ENCODE results near the gene ABHD11.

Gene ABHD11

DNA sequence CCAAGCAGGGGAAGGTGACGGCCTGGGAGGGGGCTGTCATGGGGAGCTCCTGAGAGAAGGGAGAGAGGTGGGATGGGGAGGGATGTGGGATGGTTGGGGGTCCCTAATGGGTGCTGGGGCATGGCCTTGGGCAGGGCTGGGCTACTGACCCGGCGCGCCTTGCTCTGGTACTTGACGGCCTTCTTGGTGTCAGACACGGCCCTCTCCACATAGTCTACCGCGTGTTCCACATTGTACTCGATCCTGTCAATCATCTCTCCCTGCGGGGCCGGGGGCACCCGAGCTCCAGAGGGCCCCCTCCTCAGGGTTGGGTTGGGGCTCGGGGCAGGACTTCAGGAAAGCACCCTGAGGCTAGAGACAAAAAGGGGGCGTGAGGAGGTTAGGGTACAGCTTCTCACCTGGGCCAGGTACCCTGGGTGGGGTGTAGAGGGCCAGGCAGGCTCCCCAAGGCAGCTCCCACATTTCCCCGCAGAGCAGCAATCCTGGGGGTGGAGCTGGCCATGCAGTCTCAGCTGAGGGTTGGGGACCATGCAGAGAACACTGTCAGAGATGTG lies 37.9 kb downstream of the ABHD11 start:
- peaks cover 48% of the 10 kb centered on the region for H3K36me3 ChIP-seq
- no peak overlapping the region for H3K4me3 ChIP-seq (ENCODE audit: low read depth in 1 of 2, low read length in 1 of 2)
- H3K27me3 ChIP-seq, result peaks cover 43% of the 10 kb centered on the region
- TF ChIP-seq, protein P1, sequence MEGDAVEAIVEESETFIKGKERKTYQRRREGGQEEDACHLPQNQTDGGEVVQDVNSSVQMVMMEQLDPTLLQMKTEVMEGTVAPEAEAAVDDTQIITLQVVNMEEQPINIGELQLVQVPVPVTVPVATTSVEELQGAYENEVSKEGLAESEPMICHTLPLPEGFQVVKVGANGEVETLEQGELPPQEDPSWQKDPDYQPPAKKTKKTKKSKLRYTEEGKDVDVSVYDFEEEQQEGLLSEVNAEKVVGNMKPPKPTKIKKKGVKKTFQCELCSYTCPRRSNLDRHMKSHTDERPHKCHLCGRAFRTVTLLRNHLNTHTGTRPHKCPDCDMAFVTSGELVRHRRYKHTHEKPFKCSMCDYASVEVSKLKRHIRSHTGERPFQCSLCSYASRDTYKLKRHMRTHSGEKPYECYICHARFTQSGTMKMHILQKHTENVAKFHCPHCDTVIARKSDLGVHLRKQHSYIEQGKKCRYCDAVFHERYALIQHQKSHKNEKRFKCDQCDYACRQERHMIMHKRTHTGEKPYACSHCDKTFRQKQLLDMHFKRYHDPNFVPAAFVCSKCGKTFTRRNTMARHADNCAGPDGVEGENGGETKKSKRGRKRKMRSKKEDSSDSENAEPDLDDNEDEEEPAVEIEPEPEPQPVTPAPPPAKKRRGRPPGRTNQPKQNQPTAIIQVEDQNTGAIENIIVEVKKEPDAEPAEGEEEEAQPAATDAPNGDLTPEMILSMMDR (IDR thresholded peaks at IDR 0.05), result no peak
- H3K9me3 ChIP-seq, result no peaks in the 10 kb centered on the region
- no peak overlapping the region for H3K27ac ChIP-seq
- H3K4me1 ChIP-seq (ENCODE audit: control insufficient read depth in 1 of 2, insufficient read depth in 1 of 2, low read depth in 1 of 2, low read length in 1 of 2), result peaks cover 3 to 9% of the 10 kb centered on the region in 2 experiments

DNA sequence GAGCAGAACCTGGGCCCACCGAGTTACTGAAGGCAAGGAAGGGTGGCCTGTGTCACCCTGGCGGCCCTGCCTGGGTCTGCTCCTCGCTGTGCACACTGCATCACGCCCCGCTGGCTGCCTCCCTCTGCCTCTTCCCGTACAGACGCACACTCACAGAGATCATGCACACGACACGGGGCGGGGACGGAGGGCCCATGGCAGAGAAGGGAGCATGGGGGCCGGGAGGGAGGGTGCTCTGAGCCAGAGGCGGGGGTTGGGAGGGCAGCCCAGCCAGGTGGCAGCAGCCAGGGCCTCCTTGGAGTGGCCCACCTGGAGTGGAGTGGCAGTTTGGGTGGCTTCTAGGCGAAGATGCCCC lies 38.6 kb downstream of the ABHD11 start:
- Histone ChIP-seq H3K27ac (no peak overlapping the region), H3K9me3 (no peaks in the 10 kb centered on the region), H3K36me3 (peaks cover 53% of the 10 kb centered on the region), H3K27me3 (peaks cover 37% of the 10 kb centered on the region), H3K4me1 (ENCODE audit: control insufficient read depth in 1 of 2, insufficient read depth in 1 of 2, low read depth in 1 of 2, low read length in 1 of 2) (peaks cover 3 to 9% of the 10 kb centered on the region in 2 experiments), H3K4me3 (ENCODE audit: low read depth in 1 of 2, low read length in 1 of 2) (no peak overlapping the region)
- TF ChIP-seq, protein P1 (IDR thresholded peaks at IDR 0.05), result no peak

DNA sequence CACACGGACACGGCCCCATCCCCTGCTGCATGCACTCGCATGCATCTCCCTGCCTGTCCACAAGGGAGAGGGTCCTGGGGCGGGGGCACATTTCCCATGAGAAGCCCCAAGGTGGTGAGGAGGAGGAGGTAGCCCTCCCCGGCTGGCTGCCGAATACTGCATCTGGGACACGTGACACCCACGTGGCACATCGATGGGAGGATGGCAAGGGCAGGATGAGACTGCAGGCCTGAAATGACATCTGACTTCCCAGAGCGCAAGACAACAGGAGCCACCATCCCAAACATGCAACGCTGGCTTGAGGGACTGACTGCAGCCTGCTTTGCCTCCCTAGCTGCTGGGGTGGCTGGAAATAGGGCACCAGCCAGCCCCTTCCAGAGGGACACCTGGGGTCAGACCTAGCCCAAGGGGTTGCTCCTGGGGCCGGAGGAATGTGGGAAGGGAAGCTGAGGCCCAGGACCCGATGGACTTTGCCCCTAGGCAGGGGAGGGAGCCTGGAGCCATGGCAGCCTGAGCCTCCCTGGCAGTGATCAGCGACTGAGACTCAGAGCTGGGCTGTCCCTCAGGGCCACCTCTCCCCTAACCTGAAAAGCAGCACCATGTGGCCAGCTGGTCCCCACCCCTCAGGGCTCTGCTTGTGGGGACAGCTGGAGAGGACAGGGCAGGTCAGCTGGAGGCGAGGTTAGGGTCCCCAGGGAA lies 39.1 kb downstream of the ABHD11 start:
- H3K27ac ChIP-seq, result no peak overlapping the region
- H3K27me3 ChIP-seq, result peaks cover 32% of the 10 kb centered on the region
- H3K4me3 ChIP-seq (ENCODE audit: low read depth in 1 of 2, low read length in 1 of 2), result no peak overlapping the region
- H3K36me3 ChIP-seq, result peaks cover 58% of the 10 kb centered on the region
- no peaks in the 10 kb centered on the region for H3K9me3 ChIP-seq
- TF ChIP-seq, protein P1 (IDR thresholded peaks at IDR 0.05), result no peak
- H3K4me1 ChIP-seq (ENCODE audit: control insufficient read depth in 1 of 2, insufficient read depth in 1 of 2, low read depth in 1 of 2, low read length in 1 of 2), result peaks cover 3 to 9% of the 10 kb centered on the region in 2 experiments

DNA sequence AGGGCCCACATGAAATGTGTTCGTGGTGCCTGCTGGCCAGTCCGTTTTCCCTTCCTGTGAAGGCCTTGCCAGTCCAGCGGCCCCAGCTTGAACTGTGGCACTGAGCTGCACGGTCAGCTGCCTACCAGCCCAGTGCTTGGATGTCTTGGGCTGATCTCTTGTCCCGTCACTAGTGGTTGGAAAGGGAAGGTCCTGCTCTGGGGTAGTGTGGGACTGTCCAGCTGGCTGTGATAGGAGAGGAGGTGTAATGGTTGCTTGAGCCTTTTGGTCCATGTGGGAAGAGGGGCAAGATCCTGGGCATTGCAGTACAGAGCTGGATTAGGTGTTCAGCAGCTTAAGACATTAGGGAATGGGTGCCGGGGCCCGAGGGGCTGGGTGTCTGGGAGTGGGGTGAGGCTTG lies 40.2 kb downstream of the ABHD11 start:
- peaks cover 69% of the 10 kb centered on the region for H3K36me3 ChIP-seq
- no peak overlapping the region for H3K27ac ChIP-seq
- peaks cover 20% of the 10 kb centered on the region for H3K27me3 ChIP-seq
- no peak overlapping the region for H3K4me3 ChIP-seq (ENCODE audit: low read depth in 1 of 2, low read length in 1 of 2)
- TF ChIP-seq, protein P1 (IDR thresholded peaks at IDR 0.05), result no peak
- peaks cover under 1 to 1% of the 10 kb centered on the region in 2 experiments for H3K4me1 ChIP-seq (ENCODE audit: control insufficient read depth in 1 of 2, insufficient read depth in 1 of 2, low read depth in 1 of 2, low read length in 1 of 2)
- no peaks in the 10 kb centered on the region for H3K9me3 ChIP-seq

DNA sequence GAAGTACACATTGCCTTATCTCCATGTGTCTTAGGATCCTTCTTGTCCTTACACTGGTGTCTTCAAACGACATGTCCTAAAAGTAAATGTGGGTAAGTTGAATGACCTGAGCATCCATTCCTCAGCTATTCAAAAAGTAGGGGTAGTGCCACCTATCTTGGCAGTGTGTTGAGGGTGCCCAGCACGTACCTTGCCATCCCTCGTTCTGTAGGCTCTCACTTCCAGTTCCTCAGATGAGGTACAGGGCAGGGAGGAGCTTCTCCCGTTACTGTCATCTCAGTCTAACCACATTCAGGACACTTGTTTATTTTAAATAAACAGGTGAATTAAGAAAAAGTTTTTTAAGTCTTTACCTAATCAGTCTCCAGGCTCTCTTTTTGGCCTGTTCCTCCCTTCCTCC lies 42.2 kb downstream of the ABHD11 start:
- Histone ChIP-seq H3K9me3 (no peaks in the 10 kb centered on the region), H3K36me3 (peaks cover 84% of the 10 kb centered on the region), H3K27ac (no peak overlapping the region), H3K27me3 (peaks cover under 1% of the 10 kb centered on the region), H3K4me3 (ENCODE audit: low read depth in 1 of 2, low read length in 1 of 2) (no peak overlapping the region), H3K4me1 (ENCODE audit: control insufficient read depth in 1 of 2, insufficient read depth in 1 of 2, low read depth in 1 of 2, low read length in 1 of 2) (no peaks in the 10 kb centered on the region)
- TF ChIP-seq, protein P1 (IDR thresholded peaks at IDR 0.05), result no peak

Data from neutrophil (primary cell).